A549 (cell line): ENCODE results near the gene SLF2.

Experiments used
- CTCF ChIP-seq: fragments of >200 bp; sonication (Bioruptor Twin); formaldehyde crosslinking; IDR thresholded peaks from 3 replicates; pipeline ENCODE4 v1.5.1; 2016
- EP300 ChIP-seq, 2 experiments: fragments of >200 bp; sonication (Bioruptor Twin); formaldehyde crosslinking; IDR thresholded peaks; 2 replicates in 1 of 2; 3 replicates in 1 of 2; pipeline ENCODE4 v1.6.1; 2016 to 2017
- ESRRA ChIP-seq: fragments of 150-350 bp; IDR thresholded peaks from 2 replicates; pipeline ENCODE4 v1.6.1; 2014; ENCODE audit warnings: mild to moderate bottlenecking, low read length, borderline replicate concordance
- JUN ChIP-seq, 2 experiments: fragments of >200 bp; sonication (Bioruptor Twin); formaldehyde crosslinking; IDR thresholded peaks; 2 replicates in 1 of 2; 3 replicates in 1 of 2; pipeline ENCODE4 v1.6.1; 2016 to 2017
- MAFK ChIP-seq: fragments of 450-650 bp; IDR thresholded peaks from 2 replicates; pipeline ENCODE4 v1.6.1; 2014; ENCODE audit not compliant: partially characterized antibody
- POLR2A ChIP-seq: IDR thresholded peaks from 2 replicates; pipeline ENCODE4 v1.6.1; 2012; ENCODE audit warnings: mild to moderate bottlenecking, low read length
- RAD21 ChIP-seq, 2 experiments: fragments of >200 bp in 1 of 2; sonication (Bioruptor Twin) in 1 of 2; formaldehyde crosslinking in 1 of 2; IDR thresholded peaks in 1 of 2; conservative IDR thresholded peaks in 1 of 2; 2 replicates in 1 of 2; 3 replicates in 1 of 2; pipeline ENCODE4 v1.6.1; 2012 to 2018; ENCODE audit warnings: inconsistent platforms in 1 of 2
- REST ChIP-seq: fragments of 200-600 bp; sonication (generic); IDR thresholded peaks from 2 replicates; pipeline ENCODE4 v1.6.1; 2016; ENCODE audit warnings: antibody characterized with exemption, mild to moderate bottlenecking, moderate library complexity
- SREBF2 ChIP-seq: fragments of 450-650 bp; IDR thresholded peaks from 2 replicates; pipeline ENCODE4 v1.6.1; 2014; ENCODE audit warnings: mild to moderate bottlenecking, moderate library complexity
- USF2 ChIP-seq: fragments of 450-650 bp; IDR thresholded peaks from 2 replicates; pipeline ENCODE4 v1.6.1; 2014; ENCODE audit warnings: antibody characterized with exemption
- TF ChIP-seq, protein P1 (sequence below): fragments of >200 bp; sonication (Bioruptor Twin); formaldehyde crosslinking; IDR thresholded peaks from 3 replicates; pipeline ENCODE4 v1.6.1; 2016
- TF ChIP-seq, protein P2 (sequence below): IDR thresholded peaks from 2 replicates; pipeline ENCODE4 v1.6.1; 2012
- TF ChIP-seq, protein P3 (sequence below): IDR thresholded peaks from 2 replicates; pipeline ENCODE4 v1.6.1; 2012

GRCh38 chr10:100977436-100977835, 64.7 kb downstream of the SLF2 start:
- TF ChIP-seq CTCF = no peak
- no peak for TF ChIP-seq POLR2A
- no peak for TF ChIP-seq REST
- TF ChIP-seq RAD21 (conservative IDR thresholded peaks at IDR 0.05 in 1 of 2, IDR thresholded peaks at IDR 0.05 in 1 of 2) = no peak
- TF ChIP-seq USF2 = no peak
- no peak for TF ChIP-seq JUN (IDR thresholded peaks at IDR 0.05)
- TF ChIP-seq, protein P1, sequence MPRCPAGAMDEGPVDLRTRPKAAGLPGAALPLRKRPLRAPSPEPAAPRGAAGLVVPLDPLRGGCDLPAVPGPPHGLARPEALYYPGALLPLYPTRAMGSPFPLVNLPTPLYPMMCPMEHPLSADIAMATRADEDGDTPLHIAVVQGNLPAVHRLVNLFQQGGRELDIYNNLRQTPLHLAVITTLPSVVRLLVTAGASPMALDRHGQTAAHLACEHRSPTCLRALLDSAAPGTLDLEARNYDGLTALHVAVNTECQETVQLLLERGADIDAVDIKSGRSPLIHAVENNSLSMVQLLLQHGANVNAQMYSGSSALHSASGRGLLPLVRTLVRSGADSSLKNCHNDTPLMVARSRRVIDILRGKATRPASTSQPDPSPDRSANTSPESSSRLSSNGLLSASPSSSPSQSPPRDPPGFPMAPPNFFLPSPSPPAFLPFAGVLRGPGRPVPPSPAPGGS = no peak
- TF ChIP-seq, protein P2, sequence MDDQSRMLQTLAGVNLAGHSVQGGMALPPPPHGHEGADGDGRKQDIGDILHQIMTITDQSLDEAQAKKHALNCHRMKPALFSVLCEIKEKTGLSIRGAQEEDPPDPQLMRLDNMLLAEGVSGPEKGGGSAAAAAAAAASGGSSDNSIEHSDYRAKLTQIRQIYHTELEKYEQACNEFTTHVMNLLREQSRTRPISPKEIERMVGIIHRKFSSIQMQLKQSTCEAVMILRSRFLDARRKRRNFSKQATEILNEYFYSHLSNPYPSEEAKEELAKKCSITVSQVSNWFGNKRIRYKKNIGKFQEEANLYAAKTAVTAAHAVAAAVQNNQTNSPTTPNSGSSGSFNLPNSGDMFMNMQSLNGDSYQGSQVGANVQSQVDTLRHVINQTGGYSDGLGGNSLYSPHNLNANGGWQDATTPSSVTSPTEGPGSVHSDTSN = no peak
- no peak for TF ChIP-seq EP300 (IDR thresholded peaks at IDR 0.05)
- TF ChIP-seq MAFK = no peak
- TF ChIP-seq, protein P3, sequence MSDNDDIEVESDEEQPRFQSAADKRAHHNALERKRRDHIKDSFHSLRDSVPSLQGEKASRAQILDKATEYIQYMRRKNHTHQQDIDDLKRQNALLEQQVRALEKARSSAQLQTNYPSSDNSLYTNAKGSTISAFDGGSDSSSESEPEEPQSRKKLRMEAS = no peak
- TF ChIP-seq SREBF2 = no peak
- TF ChIP-seq ESRRA = no peak
